ENCODE measurements around the gene COG2.

- no peak for TF ChIP-seq CTCF (IDR thresholded peaks at IDR 0.05 in 4 of 5, conservative IDR thresholded peaks at IDR 0.05 in 1 of 5)
- TF ChIP-seq POLR2A (IDR thresholded peaks at IDR 0.05), result no peak
These were observed 61.6 kb downstream of the COG2 start for GRCh38 chr1:230703679-230704385.

Measured in gastrocnemius medialis (tissue), 4 donors.